B cell (primary cell): Measurements from ENCODE around the gene ADCY3.

Source experiments
- EZH2 ChIP-seq: IDR thresholded peaks from 2 replicates; pipeline ENCODE4 v1.6.1; 2012; ENCODE audit warnings: borderline replicate concordance, low read depth, mild to moderate bottlenecking, moderate library complexity, low read length; ENCODE audit not compliant: insufficient read depth, poor library complexity, severe bottlenecking
- TF ChIP-seq, protein P1 (sequence below): fragments of 200-600 bp; IDR thresholded peaks from one replicate; pipeline ENCODE4 v1.8.0; 2022; ENCODE audit warnings: antibody characterized with exemption, mild to moderate bottlenecking

DNA sequence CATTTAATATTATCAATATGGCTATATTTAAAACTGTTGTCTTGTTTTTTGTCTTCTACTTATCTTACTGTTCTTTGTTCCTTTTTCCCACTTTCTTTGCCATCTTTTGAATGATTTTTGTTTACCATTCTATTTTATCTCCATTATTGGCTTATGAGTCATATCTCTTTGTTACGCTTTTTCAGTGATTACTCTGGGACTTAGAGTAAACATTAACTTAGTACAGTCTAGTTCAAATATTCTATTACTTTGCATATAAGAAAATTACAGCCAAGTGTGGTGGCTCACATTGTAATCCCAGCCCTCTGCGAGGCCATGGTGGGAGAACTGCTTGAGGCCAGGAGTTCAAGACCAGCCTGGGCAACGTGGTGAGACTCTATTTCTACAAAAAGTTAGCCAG is 26.1 kb downstream of the ADCY3 start:
- TF ChIP-seq, protein P1, sequence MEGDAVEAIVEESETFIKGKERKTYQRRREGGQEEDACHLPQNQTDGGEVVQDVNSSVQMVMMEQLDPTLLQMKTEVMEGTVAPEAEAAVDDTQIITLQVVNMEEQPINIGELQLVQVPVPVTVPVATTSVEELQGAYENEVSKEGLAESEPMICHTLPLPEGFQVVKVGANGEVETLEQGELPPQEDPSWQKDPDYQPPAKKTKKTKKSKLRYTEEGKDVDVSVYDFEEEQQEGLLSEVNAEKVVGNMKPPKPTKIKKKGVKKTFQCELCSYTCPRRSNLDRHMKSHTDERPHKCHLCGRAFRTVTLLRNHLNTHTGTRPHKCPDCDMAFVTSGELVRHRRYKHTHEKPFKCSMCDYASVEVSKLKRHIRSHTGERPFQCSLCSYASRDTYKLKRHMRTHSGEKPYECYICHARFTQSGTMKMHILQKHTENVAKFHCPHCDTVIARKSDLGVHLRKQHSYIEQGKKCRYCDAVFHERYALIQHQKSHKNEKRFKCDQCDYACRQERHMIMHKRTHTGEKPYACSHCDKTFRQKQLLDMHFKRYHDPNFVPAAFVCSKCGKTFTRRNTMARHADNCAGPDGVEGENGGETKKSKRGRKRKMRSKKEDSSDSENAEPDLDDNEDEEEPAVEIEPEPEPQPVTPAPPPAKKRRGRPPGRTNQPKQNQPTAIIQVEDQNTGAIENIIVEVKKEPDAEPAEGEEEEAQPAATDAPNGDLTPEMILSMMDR, result no peak
- TF ChIP-seq EZH2, result no peak
